ENCODE data around the gene UBE4A. TPM values are rescaled to one million over a fixed set of nuclear protein-coding genes. Genes with fewer than 3 reads are reported as not detected.
"Not testable (repeated sequence)": the region's sequence is repeated elsewhere in the genome, so short reads cannot be mapped to it uniquely, and the experiment has no call there.

UBE4A gene
- total RNA-seq, 2 experiments from 2014 or later: 42.6 to 49.1 TPM

- no peak overlapping the region for H3K4me3 Mint-ChIP-seq
- H3K27ac Mint-ChIP-seq: peak overlapping the region; percentile 1
- H3K9me3 Mint-ChIP-seq: no peaks in the 10 kb centered on the region
- ChIA-PET CTCF (interaction anchor here (0.6 to 0.9 kb wide), 3 partner anchors 35 to 644 kb away, joined by 3 read pairs; no protein-coding TSS in a partner anchor), POLR2A (no interaction called here)
- peaks cover 15% of the 10 kb centered on the region for H3K4me1 Mint-ChIP-seq
- no peaks in the 10 kb centered on the region for H3K27me3 Mint-ChIP-seq
- DNase-seq: no peak
- peaks cover 44% of the 10 kb centered on the region for H3K36me3 Mint-ChIP-seq (ENCODE audit: low read depth)
These were observed 50.8 kb downstream of the UBE4A start for GRCh38 chr11:118410055-118410745.

GRCh38 chr11:118411530-118411929, 52.1 kb downstream of the UBE4A start:
- POLR2A ChIA-PET: no interaction called here
- CTCF ChIA-PET: interaction anchor here (0.5 kb wide), 1 partner anchor 65 kb away, joined by 5 read pairs; no protein-coding TSS in a partner anchor
- Mint-ChIP-seq H3K4me3 (no peak overlapping the region), H3K27me3 (no peaks in the 10 kb centered on the region), H3K9me3 (no peaks in the 10 kb centered on the region), H3K36me3 (ENCODE audit: low read depth) (peaks cover 39% of the 10 kb centered on the region), H3K4me1 (peaks cover 6% of the 10 kb centered on the region), H3K27ac (no peak overlapping the region)
- no peak for DNase-seq

- DNase-seq: no peak
- Mint-ChIP-seq H3K4me1 (peaks cover 5% of the 10 kb centered on the region), H3K9me3 (no peaks in the 10 kb centered on the region), H3K27me3 (no peaks in the 10 kb centered on the region), H3K36me3 (ENCODE audit: low read depth) (peaks cover 30% of the 10 kb centered on the region), H3K27ac (peak overlapping the region; percentile 16), H3K4me3 (no peak overlapping the region)
- CTCF ChIA-PET: interaction anchor here (0.8 to 2.5 kb wide), 6 partner anchors 10 to 63 kb away, joined by 3 to 11 read pairs (median 3); no protein-coding TSS in a partner anchor
- POLR2A ChIA-PET: interaction anchor here (1.0 kb wide), 1 partner anchor 15 kb away, joined by 3 read pairs; no protein-coding TSS in a partner anchor
These were observed 53.5 kb downstream of the UBE4A start for GRCh38 chr11:118412921-118413320.

GRCh38 chr11:118415062-118415738, 55.8 kb downstream of the UBE4A start:
- Mint-ChIP-seq H3K9me3 (no peaks in the 10 kb centered on the region), H3K4me3 (no peak overlapping the region), H3K4me1 (peaks cover 1% of the 10 kb centered on the region), H3K36me3 (ENCODE audit: low read depth) (peaks cover 15% of the 10 kb centered on the region), H3K27me3 (no peaks in the 10 kb centered on the region), H3K27ac (no peak overlapping the region)
- ChIA-PET CTCF (interaction anchor here (0.6 to 1.7 kb wide), 5 partner anchors 9 to 359 kb away, joined by 3 to 4 read pairs (median 3); partner anchors contain the start of gene SCN4B), POLR2A (interaction anchor here (0.6 kb wide), 1 partner anchor 154 kb away, joined by 5 read pairs; no protein-coding TSS in a partner anchor)
- DNase-seq: no peak

- Mint-ChIP-seq H3K4me3 (no peak overlapping the region), H3K27me3 (no peaks in the 10 kb centered on the region), H3K36me3 (ENCODE audit: low read depth) (peaks cover 11% of the 10 kb centered on the region), H3K9me3 (no peaks in the 10 kb centered on the region), H3K27ac (no peak overlapping the region), H3K4me1 (peaks cover 1% of the 10 kb centered on the region)
- DNase-seq: peak; percentile 42
- POLR2A ChIA-PET: no interaction called here
- CTCF ChIA-PET: interaction anchor here (0.6 to 1.7 kb wide), 6 partner anchors 9 to 359 kb away, joined by 3 to 4 read pairs (median 4); partner anchors contain the start of gene SCN4B
These were observed 56.3 kb downstream of the UBE4A start for GRCh38 chr11:118415739-118416068.

GRCh38 chr11:118416900-118417299, 57.5 kb downstream of the UBE4A start:
- not testable (repeated sequence) for H3K36me3 Mint-ChIP-seq (ENCODE audit: low read depth); H3K27ac Mint-ChIP-seq; H3K9me3 Mint-ChIP-seq; H3K4me3 Mint-ChIP-seq; H3K4me1 Mint-ChIP-seq; DNase-seq; H3K27me3 Mint-ChIP-seq
- CTCF ChIA-PET: interaction anchor here (0.9 to 1.7 kb wide), 4 partner anchors 10 to 371 kb away, joined by 3 to 7 read pairs (median 4); no protein-coding TSS in a partner anchor
- POLR2A ChIA-PET: interaction anchor here (0.5 kb wide), 1 partner anchor 375 kb away, joined by 5 read pairs; no protein-coding TSS in a partner anchor

GRCh38 chr11:118417801-118418200, 58.4 kb downstream of the UBE4A start:
- DNase-seq: no peak
- Mint-ChIP-seq H3K27me3 (no peaks in the 10 kb centered on the region), H3K9me3 (no peaks in the 10 kb centered on the region), H3K27ac (no peak overlapping the region), H3K4me1 (peaks cover 1% of the 10 kb centered on the region), H3K36me3 (ENCODE audit: low read depth) (peaks cover 7% of the 10 kb centered on the region), H3K4me3 (no peak overlapping the region)
- POLR2A ChIA-PET: no interaction called here
- CTCF ChIA-PET: interaction anchor here (0.9 to 1.7 kb wide), 2 partner anchors 11 to 370 kb away, joined by 3 to 7 read pairs; no protein-coding TSS in a partner anchor

GRCh38 chr11:118418766-118419165, 59.4 kb downstream of the UBE4A start:
- ChIA-PET CTCF (interaction anchor here (0.5 to 2.1 kb wide), 5 partner anchors 9 to 24 kb away, joined by 3 to 7 read pairs (median 3); partner anchors contain the start of gene ATP5MG), POLR2A (no interaction called here)
- Mint-ChIP-seq H3K27ac (no peak overlapping the region), H3K4me3 (no peak overlapping the region), H3K27me3 (no peaks in the 10 kb centered on the region), H3K36me3 (ENCODE audit: low read depth) (peaks cover 2% of the 10 kb centered on the region), H3K9me3 (no peaks in the 10 kb centered on the region), H3K4me1 (peaks cover 1% of the 10 kb centered on the region)
- DNase-seq: no peak

GRCh38 chr11:118427707-118428106, 68.3 kb downstream of the UBE4A start:
- H3K4me1 Mint-ChIP-seq: peaks cover 8% of the 10 kb centered on the region
- H3K36me3 Mint-ChIP-seq (ENCODE audit: low read depth): no peaks in the 10 kb centered on the region
- no peak overlapping the region for H3K27ac Mint-ChIP-seq
- DNase-seq: no peak
- ChIA-PET CTCF (interaction anchor here (0.6 to 1.8 kb wide), 4 partner anchors 9 to 673 kb away, joined by 3 to 6 read pairs (median 4); no protein-coding TSS in a partner anchor), POLR2A (no interaction called here)
- H3K27me3 Mint-ChIP-seq: peaks cover 6% of the 10 kb centered on the region
- no peaks in the 10 kb centered on the region for H3K9me3 Mint-ChIP-seq
- no peak overlapping the region for H3K4me3 Mint-ChIP-seq

- no peak overlapping the region for H3K4me3 Mint-ChIP-seq
- H3K9me3 Mint-ChIP-seq: no peaks in the 10 kb centered on the region
- POLR2A ChIA-PET: no interaction called here
- peaks cover 22% of the 10 kb centered on the region for H3K4me1 Mint-ChIP-seq
- no peaks in the 10 kb centered on the region for H3K36me3 Mint-ChIP-seq (ENCODE audit: low read depth)
- H3K27me3 Mint-ChIP-seq: peaks cover 6% of the 10 kb centered on the region
- DNase-seq: no peak
- CTCF ChIA-PET: interaction anchor here (1.1 to 2.2 kb wide), 4 partner anchors 9 to 22 kb away, joined by 3 to 5 read pairs (median 4); no protein-coding TSS in a partner anchor
- H3K27ac Mint-ChIP-seq: no peak overlapping the region
These were observed 71.6 kb downstream of the UBE4A start for GRCh38 chr11:118430956-118431355.

GRCh38 chr11:118434123-118434552, 74.7 kb downstream of the UBE4A start:
- H3K9me3 Mint-ChIP-seq: no peaks in the 10 kb centered on the region
- H3K27me3 Mint-ChIP-seq: no peaks in the 10 kb centered on the region
- ChIA-PET POLR2A (interaction anchor here (0.7 to 1.0 kb wide), 3 partner anchors 225 to 250 kb away, joined by 3 to 4 read pairs (median 4); no protein-coding TSS in a partner anchor), CTCF (interaction anchor here (0.7 to 2.4 kb wide), 6 partner anchors 11 to 75 kb away, joined by 3 to 8 read pairs (median 4); no protein-coding TSS in a partner anchor)
- DNase-seq: no peak
- peak overlapping the region; percentile 85 for H3K4me3 Mint-ChIP-seq
- peak overlapping the region; percentile 96 for H3K27ac Mint-ChIP-seq
- peaks cover 19% of the 10 kb centered on the region for H3K4me1 Mint-ChIP-seq
- peaks cover 4% of the 10 kb centered on the region for H3K36me3 Mint-ChIP-seq (ENCODE audit: low read depth)

- peaks cover 8% of the 10 kb centered on the region for H3K36me3 Mint-ChIP-seq (ENCODE audit: low read depth)
- CTCF ChIA-PET: interaction anchor here (0.6 to 2.4 kb wide), 11 partner anchors 10 to 75 kb away, joined by 3 to 8 read pairs (median 3); no protein-coding TSS in a partner anchor
- no peaks in the 10 kb centered on the region for H3K27me3 Mint-ChIP-seq
These were observed 75.3 kb downstream of the UBE4A start for GRCh38 chr11:118434553-118435289.

More at GRCh38 chr11:118434553-118435289, 75.3 kb downstream of the UBE4A start:
- POLR2A ChIA-PET: interaction anchor here (0.5 to 1.0 kb wide), 6 partner anchors 28 to 251 kb away, joined by 3 to 4 read pairs (median 3); no protein-coding TSS in a partner anchor
- peak; percentile 74 for DNase-seq
- H3K4me3 Mint-ChIP-seq: peak overlapping the region; percentile 85
- H3K4me1 Mint-ChIP-seq: peaks cover 25% of the 10 kb centered on the region
- H3K9me3 Mint-ChIP-seq: no peaks in the 10 kb centered on the region
- H3K27ac Mint-ChIP-seq: peak overlapping the region; percentile 96

Measured in activated CD4-positive, alpha-beta T cell treated with anti-CD3 and anti-CD28 coated beads, Interleukin-2, amount 10 ng/mL, durations not matched to agents 7 days and 5 days (primary cell).